PC-9 (cell line): ENCODE data around the gene TTC7B.

Experiments
- EZH2 ChIP-seq: fragments of 200-600 bp; sonication (generic); IDR thresholded peaks from 2 replicates; pipeline ENCODE4 v1.8.0; 2017; ENCODE audit warnings: antibody characterized with exemption, low read depth
- TF ChIP-seq, protein P1 (sequence below): fragments of 200-600 bp; sonication (generic); conservative IDR thresholded peaks from 2 replicates; pipeline ENCODE4 v1.6.1; 2017; ENCODE audit warnings: mixed run types, antibody characterized with exemption, mild to moderate bottlenecking, moderate library complexity

DNA sequence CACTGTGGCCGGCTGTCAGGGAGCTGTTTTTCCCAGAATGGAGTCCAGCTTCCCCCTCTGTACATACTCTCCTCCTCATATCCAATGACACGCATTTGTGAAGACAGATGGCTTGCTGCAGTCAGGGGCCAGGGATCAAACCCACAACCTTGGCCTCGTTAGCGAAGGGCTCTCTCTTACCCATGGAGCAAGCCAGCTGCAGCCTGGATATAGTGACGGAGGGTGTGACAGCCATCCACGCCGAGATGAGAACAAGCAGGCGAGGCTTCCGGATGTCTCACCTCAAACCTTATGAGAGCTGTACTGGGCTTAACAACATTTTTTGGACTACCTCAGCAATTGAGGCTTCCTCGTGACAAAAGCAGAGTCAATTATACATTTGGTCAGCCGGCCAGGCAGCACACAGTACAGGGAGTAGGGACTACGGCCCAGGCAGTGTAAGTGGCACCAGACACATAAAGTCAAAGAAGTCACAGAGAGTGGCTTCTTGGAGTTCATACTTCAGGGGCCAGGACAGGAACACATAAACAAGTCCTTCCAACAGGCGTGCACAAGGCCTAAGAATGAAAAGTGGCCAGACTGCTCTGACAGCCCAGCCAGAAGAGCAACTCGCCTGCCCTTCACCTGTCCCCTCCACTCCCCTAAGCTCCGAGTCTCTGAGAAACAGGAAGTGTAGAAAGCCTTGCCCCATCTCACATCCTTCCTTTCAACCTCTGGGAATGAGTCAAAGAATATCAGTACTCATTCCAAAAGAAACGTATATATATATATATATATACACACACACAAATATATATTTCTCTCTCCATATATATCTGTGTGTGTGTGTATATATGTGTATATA is 115.1 kb downstream of the TTC7B start:
- TF ChIP-seq, protein P1, sequence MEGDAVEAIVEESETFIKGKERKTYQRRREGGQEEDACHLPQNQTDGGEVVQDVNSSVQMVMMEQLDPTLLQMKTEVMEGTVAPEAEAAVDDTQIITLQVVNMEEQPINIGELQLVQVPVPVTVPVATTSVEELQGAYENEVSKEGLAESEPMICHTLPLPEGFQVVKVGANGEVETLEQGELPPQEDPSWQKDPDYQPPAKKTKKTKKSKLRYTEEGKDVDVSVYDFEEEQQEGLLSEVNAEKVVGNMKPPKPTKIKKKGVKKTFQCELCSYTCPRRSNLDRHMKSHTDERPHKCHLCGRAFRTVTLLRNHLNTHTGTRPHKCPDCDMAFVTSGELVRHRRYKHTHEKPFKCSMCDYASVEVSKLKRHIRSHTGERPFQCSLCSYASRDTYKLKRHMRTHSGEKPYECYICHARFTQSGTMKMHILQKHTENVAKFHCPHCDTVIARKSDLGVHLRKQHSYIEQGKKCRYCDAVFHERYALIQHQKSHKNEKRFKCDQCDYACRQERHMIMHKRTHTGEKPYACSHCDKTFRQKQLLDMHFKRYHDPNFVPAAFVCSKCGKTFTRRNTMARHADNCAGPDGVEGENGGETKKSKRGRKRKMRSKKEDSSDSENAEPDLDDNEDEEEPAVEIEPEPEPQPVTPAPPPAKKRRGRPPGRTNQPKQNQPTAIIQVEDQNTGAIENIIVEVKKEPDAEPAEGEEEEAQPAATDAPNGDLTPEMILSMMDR: no peak
- no peak for TF ChIP-seq EZH2
